Activated naive CD8-positive, alpha-beta T cell (primary cell): ENCODE measurements around the gene OR4F17.
"Not testable (repeated sequence)": the region's sequence is repeated elsewhere in the genome, so short reads cannot be mapped to it uniquely, and the experiment has no call there.

ENCODE experiments used
- H3K27ac Mint-ChIP-seq: one replicate; pipeline ENCODE4 v1.8.0; 2021; ENCODE audit warnings: mixed read lengths
- H3K27me3 Mint-ChIP-seq: one replicate; pipeline ENCODE4 v1.8.0; 2021; ENCODE audit warnings: mixed read lengths
- H3K36me3 Mint-ChIP-seq: one replicate; pipeline ENCODE4 v1.8.0; 2021; ENCODE audit warnings: mixed read lengths
- H3K4me1 Mint-ChIP-seq: one replicate; pipeline ENCODE4 v1.8.0; 2021; ENCODE audit warnings: low read depth, mixed read lengths
- H3K4me3 Mint-ChIP-seq: one replicate; pipeline ENCODE4 v1.8.0; 2021; ENCODE audit warnings: mild to moderate bottlenecking, mixed read lengths
- H3K9me3 Mint-ChIP-seq: one replicate; pipeline ENCODE4 v1.8.0; 2021; ENCODE audit warnings: low read depth, mixed read lengths

OR4F17 gene, protein sequence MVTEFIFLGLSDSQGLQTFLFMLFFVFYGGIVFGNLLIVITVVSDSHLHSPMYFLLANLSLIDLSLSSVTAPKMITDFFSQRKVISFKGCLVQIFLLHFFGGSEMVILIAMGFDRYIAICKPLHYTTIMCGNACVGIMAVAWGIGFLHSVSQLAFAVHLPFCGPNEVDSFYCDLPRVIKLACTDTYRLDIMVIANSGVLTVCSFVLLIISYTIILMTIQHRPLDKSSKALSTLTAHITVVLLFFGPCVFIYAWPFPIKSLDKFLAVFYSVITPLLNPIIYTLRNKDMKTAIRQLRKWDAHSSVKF

DNA sequence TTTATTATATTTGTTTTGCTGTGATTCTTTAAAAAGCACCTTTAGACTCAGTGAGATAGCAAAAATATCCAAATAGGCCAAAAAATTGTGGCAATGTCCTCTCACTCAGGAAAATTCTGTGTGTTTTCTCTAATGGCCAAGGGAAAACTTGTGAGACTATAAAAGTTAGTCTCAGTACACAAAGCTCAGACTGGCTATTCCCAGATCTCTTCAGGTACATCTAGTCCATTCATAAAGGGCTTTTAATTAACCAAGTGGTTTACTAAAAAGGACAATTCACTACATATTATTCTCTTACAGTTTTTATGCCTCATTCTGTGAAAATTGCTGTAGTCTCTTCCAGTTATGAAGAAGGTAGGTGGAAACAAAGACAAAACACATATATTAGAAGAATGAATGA lies at the start of gene OR4F17:
OR4F17 (plus strand) TSS at position 301 of the 400 bp plus-strand sequence. CDS start 3,575 bp downstream, outside the sequence.
- H3K27me3 Mint-ChIP-seq, H3K27ac Mint-ChIP-seq, H3K36me3 Mint-ChIP-seq, H3K9me3 Mint-ChIP-seq, H3K4me1 Mint-ChIP-seq, H3K4me3 Mint-ChIP-seq: not testable (repeated sequence)

DNA sequence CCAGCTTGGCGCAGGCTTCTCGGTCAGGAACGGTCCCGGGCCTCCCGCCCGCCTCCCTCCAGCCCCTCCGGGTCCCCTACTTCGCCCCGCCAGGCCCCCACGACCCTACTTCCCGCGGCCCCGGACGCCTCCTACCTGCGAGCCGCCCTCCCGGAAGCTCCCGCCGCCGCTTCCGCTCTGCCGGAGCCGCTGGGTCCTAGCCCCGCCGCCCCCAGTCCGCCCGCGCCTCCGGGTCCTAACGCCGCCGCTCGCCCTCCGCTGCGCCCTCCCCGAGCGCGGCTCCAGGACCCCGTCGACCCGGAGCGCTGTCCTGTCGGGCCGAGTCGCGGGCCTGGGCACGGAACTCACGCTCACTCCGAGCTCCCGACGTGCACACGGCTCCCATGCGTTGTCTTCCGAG lies 36.1 kb upstream of the OR4F17 start:
- not testable (repeated sequence) for H3K36me3 Mint-ChIP-seq

DNA sequence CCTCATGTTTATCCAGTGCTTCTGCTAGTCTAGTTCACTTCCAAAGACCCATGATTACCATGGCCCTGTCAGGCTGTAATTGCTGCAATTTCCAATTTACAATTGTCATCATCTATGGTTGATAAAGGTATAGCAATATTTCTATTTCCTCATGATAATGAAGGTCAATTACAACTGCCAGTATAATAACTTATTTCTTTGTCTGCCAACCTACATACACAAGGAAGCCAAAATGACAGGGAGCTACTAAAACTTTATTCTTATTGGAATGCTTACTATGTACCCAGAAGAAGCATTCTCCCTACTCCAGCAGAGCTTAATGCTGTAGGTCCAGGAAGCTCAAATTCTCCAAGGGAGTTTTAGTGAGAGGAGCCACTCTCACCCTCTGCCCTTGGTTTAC lies 24.0 kb upstream of the OR4F17 start:
- not testable (repeated sequence) for H3K4me3 Mint-ChIP-seq, H3K27ac Mint-ChIP-seq, H3K4me1 Mint-ChIP-seq, H3K9me3 Mint-ChIP-seq, H3K27me3 Mint-ChIP-seq, H3K36me3 Mint-ChIP-seq

More for the DNA sequence above, 36.1 kb upstream of the OR4F17 start:
- not testable (repeated sequence) for H3K4me1 Mint-ChIP-seq, H3K4me3 Mint-ChIP-seq, H3K9me3 Mint-ChIP-seq, H3K27ac Mint-ChIP-seq, H3K27me3 Mint-ChIP-seq

DNA sequence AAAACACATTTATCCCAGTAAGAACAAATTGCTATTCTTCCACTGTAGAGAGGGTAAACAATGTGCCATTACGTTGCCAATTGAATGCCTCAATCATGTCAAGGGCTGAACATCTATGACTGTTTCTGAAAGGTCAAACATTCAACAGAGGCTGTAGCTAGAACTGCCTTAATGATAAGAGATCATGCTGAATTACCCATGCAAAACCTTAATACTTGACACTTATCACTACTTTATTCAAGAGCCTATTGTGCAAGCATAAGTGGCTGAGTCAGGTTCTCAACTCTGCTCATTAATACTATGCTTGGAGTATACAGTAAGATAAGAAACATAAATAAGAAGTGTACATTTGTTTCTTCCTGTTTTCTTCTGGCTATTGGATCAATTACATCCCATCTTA lies 23.3 kb upstream of the OR4F17 start:
- not testable (repeated sequence) for H3K27me3 Mint-ChIP-seq, H3K36me3 Mint-ChIP-seq, H3K27ac Mint-ChIP-seq, H3K4me3 Mint-ChIP-seq, H3K9me3 Mint-ChIP-seq, H3K4me1 Mint-ChIP-seq

DNA sequence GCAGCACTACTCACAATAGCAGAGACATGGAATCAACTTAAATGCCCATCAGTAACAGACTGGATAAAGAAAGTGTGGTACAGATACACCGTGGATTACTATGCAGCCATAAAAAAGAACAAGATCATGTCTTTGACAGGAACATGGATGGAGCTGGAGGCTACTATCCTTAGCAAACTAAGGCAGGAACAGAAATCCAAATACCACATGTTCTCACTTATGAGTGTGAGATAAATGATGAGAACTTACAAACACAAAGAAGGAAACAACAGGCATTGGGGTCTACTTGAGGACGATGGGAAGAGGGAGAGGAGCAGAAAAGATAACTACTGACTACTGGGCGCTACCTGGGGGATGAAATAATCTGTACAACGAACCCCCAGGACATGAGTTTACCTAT lies 16.2 kb upstream of the OR4F17 start:
- H3K9me3 Mint-ChIP-seq, H3K4me3 Mint-ChIP-seq, H3K27ac Mint-ChIP-seq, H3K36me3 Mint-ChIP-seq, H3K4me1 Mint-ChIP-seq, H3K27me3 Mint-ChIP-seq: not testable (repeated sequence)

DNA sequence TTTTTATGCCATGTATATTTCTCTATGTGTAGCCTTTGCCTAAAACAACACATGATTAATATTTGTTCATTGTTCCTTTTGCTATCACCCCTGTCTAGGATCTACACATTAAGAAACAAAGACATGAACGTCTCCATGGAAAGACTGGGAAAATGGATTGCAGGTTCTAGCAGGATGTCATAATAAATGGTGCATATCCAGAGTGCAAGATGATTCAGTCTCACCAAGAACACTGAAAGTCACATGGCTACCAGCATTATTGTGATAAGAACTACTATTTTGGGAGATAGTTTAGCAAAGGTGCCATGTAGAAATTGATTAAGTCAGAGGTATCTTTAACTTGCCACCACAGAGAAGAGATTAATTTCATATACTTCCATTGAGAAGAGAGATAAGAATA lies 12.1 kb upstream of the OR4F17 start:
- H3K4me3 Mint-ChIP-seq, H3K36me3 Mint-ChIP-seq, H3K9me3 Mint-ChIP-seq, H3K27ac Mint-ChIP-seq, H3K27me3 Mint-ChIP-seq, H3K4me1 Mint-ChIP-seq: not testable (repeated sequence)

DNA sequence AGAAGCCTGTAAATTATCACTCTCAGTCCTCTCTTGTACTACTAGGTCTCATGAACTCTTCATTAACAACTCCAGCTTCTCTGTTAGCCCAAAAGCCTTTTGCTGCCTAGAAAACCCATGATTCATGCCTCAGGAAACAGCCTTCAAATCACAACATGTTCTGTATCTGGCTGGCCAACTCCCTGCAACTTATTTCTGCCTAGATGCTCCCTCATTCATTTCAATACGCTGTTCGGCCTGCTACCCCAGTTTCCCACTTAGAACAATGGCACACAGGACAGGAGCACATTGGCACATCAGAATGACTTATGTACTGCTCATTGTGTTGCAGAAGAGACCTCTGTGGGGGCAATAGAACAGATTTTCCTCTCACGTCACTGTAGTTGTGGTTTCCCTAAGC lies 9.3 kb upstream of the OR4F17 start:
- H3K4me1 Mint-ChIP-seq, H3K36me3 Mint-ChIP-seq, H3K9me3 Mint-ChIP-seq, H3K27ac Mint-ChIP-seq, H3K4me3 Mint-ChIP-seq, H3K27me3 Mint-ChIP-seq: not testable (repeated sequence)

DNA sequence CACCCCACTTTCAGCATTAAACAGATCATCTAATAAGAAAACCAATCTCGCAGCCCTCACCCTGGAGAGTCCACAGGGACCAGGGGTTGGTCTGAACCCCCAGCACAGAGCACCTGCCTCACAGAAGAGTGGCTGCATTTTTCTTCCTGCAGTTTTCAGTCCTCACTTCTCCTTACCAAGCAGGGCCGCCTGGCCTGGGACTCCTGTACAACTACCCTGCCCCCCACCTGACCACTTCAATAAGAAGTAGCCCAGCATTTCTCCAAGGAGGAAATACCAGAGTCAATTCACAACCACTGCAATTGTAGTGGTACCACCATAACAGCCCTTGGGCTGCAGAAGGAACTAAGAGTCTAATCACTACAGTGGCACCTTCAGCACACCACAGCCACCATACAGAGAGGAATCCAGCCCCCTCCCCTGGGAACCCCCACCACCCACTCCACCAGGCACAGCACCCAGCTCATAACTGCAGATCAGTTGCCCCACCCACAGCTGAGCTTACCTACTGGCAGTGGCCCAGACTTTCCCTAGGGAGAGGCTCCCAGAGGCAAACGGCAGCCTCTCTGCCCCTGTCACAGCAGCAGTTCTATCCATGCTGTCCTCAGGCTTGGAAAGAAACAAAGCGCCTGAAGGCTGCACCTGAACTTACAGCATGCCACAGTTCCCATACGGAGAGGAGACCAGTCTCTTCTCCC lies 13.7 kb downstream of the OR4F17 start:
- H3K36me3 Mint-ChIP-seq, H3K27me3 Mint-ChIP-seq, H3K27ac Mint-ChIP-seq, H3K9me3 Mint-ChIP-seq, H3K4me3 Mint-ChIP-seq, H3K4me1 Mint-ChIP-seq: not testable (repeated sequence)
